ENCODE results near the gene TRAK1.

- TF ChIP-seq SP1 (IDR thresholded peaks at IDR 0.05) (no peak), SUZ12 (IDR thresholded peaks at IDR 0.05) (no peak), ZNF384 (IDR thresholded peaks at IDR 0.05) (no peak), FOXK2 (IDR thresholded peaks at IDR 0.05) (no peak), FOXM1 (IDR thresholded peaks at IDR 0.05; ENCODE audit: borderline replicate concordance) (no peak), LEF1 (IDR thresholded peaks at IDR 0.05; ENCODE audit: borderline replicate concordance) (no peak), ELF4 (IDR thresholded peaks at IDR 0.05) (no peak), BHLHE40 (IDR thresholded peaks at IDR 0.05; ENCODE audit: borderline replicate concordance) (no peak)
Measured at GRCh38 chr3:42164656-42165055, 73.5 kb downstream of the TRAK1 start.

All from HEK293T (cell line).